Ovary (tissue), 3 donors: Measurements from ENCODE around the gene KCNK16.

Source experiments
- CTCF ChIP-seq, 3 donors: fragments of 450-650 bp in 2 of 3; fragments of 200-600 bp in 1 of 3; IDR thresholded peaks; one replicate each; pipeline versions ENCODE4 v1.5.1 to v1.8.0; 2016 to 2022; ENCODE audit warnings: antibody characterized with exemption in 3 of 3, mild to moderate bottlenecking in 1 of 3
- EP300 ChIP-seq: sonication (generic); formaldehyde crosslinking; IDR thresholded peaks from one replicate; pipeline ENCODE4 v1.6.1; 2017; ENCODE audit warnings: antibody characterized with exemption
- POLR2A ChIP-seq: fragments of 450-650 bp; IDR thresholded peaks from one replicate; pipeline ENCODE4 v1.6.1; 2017; ENCODE audit warnings: antibody characterized with exemption, mild to moderate bottlenecking, moderate library complexity
- donor health status: DM: no; HTN: no; CAD: no.

- no peak for TF ChIP-seq CTCF (IDR thresholded peaks at IDR 0.05)
- no peak for TF ChIP-seq POLR2A
- no peak for TF ChIP-seq EP300
Measured at GRCh38 chr6:39300739-39301138, 21.8 kb downstream of the KCNK16 start.
